ENCODE results near the gene ELAC2.

The ELAC2 gene

GRCh38 chr17:13024016-13024415 lies 6.2 kb upstream of the ELAC2 start:
- DNase-seq (ENCODE audit: low read depth, low spot score), result no peak

- no peak for DNase-seq (ENCODE audit: low read depth, low spot score)
Observed at GRCh38 chr17:13016881-13017654, 759 bp downstream of the ELAC2 start.

- DNase-seq (ENCODE audit: low read depth, low spot score), result no peak
Observed at GRCh38 chr17:13014801-13015200, 3.0 kb downstream of the ELAC2 start.

GRCh38 chr17:13010959-13011358 lies 6.9 kb downstream of the ELAC2 start:
- DNase-seq (ENCODE audit: low read depth, low spot score), result no peak

- DNase-seq (ENCODE audit: low read depth, low spot score), result no peak
Observed at GRCh38 chr17:13008461-13008860, 9.4 kb downstream of the ELAC2 start.

- no peak for DNase-seq (ENCODE audit: low read depth, low spot score)
Observed at GRCh38 chr17:13005530-13005929, 12.3 kb downstream of the ELAC2 start.

- no peak for DNase-seq (ENCODE audit: low read depth, low spot score)
Observed at GRCh38 chr17:13004336-13004735, 13.5 kb downstream of the ELAC2 start.

GRCh38 chr17:13003927-13004326 lies 13.9 kb downstream of the ELAC2 start:
- no peak for DNase-seq (ENCODE audit: low read depth, low spot score)

GRCh38 chr17:13003454-13003851 lies 14.4 kb downstream of the ELAC2 start:
- no peak for DNase-seq (ENCODE audit: low read depth, low spot score)

GRCh38 chr17:13002761-13003453 lies 14.9 kb downstream of the ELAC2 start:
- peak; percentile 80 for DNase-seq (ENCODE audit: low read depth, low spot score)

GRCh38 chr17:13001991-13002615 lies 15.7 kb downstream of the ELAC2 start:
- DNase-seq (ENCODE audit: low read depth, low spot score), result no peak

GRCh38 chr17:13000561-13000960 lies 17.3 kb downstream of the ELAC2 start:
- no peak for DNase-seq (ENCODE audit: low read depth, low spot score)

GRCh38 chr17:12998874-12999273 lies 19.0 kb downstream of the ELAC2 start:
- DNase-seq (ENCODE audit: low read depth, low spot score), result no peak

GRCh38 chr17:12998461-12998860 lies 19.4 kb downstream of the ELAC2 start:
- DNase-seq (ENCODE audit: low read depth, low spot score), result no peak

GRCh38 chr17:12996941-12997340 lies 20.9 kb downstream of the ELAC2 start:
- no peak for DNase-seq (ENCODE audit: low read depth, low spot score)

- DNase-seq (ENCODE audit: low read depth, low spot score), result no peak
Observed at GRCh38 chr17:12996357-12996756, 21.5 kb downstream of the ELAC2 start.

GRCh38 chr17:12995896-12996295 lies 21.9 kb downstream of the ELAC2 start:
- DNase-seq (ENCODE audit: low read depth, low spot score), result no peak

- DNase-seq (ENCODE audit: low read depth, low spot score), result no peak
Observed at GRCh38 chr17:12995106-12995895, 22.5 kb downstream of the ELAC2 start.

- DNase-seq (ENCODE audit: low read depth, low spot score), result no peak
Observed at GRCh38 chr17:12994341-12995074, 23.3 kb downstream of the ELAC2 start.

- no peak for DNase-seq (ENCODE audit: low read depth, low spot score)
Observed at GRCh38 chr17:12993631-12994030, 24.2 kb downstream of the ELAC2 start.

GRCh38 chr17:12992676-12993075 lies 25.2 kb downstream of the ELAC2 start:
- DNase-seq (ENCODE audit: low read depth, low spot score), result no peak

All from ELF-1 (cell line).